Stimulated activated naive CD4-positive, alpha-beta T cell treated with Interleukin-2 at 50 U/mL for 16 hours (primary cell): ENCODE data around the gene HLF.

Experiments used
- DNase-seq: peaks from one replicate; lab custom pipeline; 2025; lab: John Stamatoyannopoulos, UW

Gene HLF

GRCh38 chr17:55290492-55291113, 25.8 kb downstream of the HLF start:
- no peak for DNase-seq

DNA sequence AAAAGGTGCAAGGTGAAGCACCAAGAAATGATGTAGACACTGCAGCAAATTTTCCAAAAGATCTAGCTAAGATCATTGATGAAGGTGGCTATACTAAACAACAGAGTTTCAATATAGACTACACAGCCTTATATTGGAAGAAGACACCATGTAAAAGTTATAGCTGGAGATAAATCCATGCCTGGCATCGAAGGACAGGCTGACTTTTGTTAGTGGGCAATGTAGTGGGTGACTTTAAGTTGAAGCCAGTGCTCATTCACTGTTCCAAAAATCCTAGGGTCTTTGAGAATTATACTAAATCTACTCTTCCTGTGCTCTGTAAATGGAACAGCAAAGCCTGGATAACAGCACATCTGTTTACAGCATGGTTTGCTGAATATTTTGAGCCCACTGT, 26.4 kb downstream of the HLF start:
- no peak for DNase-seq

GRCh38 chr17:55292094-55292493, 27.3 kb downstream of the HLF start:
- DNase-seq, result no peak

DNA sequence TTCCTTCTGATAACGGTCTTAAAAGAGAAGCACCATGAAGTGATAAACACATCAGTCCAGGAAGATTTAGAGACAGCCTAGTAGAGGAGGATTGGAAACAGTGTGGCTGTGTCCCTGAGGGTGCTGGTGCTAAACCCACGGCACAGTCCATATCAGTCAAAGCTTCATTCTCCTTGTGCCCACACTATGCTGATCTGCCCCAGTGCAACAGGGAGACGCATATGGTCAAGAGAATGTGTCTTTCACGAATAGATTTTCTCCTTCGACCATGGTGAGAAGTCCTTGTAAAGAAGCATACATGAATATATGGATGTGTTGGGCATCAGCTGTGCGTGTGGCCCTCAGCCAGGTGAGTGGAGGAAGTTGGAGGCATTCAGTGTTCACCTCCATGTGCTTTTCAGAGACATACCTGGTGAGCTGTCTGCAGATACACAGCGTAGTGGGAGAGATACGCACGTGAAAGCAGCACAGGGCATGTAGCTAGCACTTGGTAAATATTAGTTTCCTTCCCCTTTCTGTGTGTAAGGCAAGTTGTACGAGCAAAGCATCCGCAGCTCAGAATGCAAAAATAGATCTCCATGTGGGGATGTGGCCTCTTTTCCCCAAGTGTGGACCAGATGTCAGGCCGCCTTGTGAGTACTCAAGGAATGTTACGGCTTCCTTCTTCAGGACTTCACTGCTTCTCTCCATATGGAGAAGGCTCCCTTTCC, 29.4 kb downstream of the HLF start:
- no peak for DNase-seq

GRCh38 chr17:55295411-55296170, 30.8 kb downstream of the HLF start:
- peak; percentile 30 for DNase-seq

DNA sequence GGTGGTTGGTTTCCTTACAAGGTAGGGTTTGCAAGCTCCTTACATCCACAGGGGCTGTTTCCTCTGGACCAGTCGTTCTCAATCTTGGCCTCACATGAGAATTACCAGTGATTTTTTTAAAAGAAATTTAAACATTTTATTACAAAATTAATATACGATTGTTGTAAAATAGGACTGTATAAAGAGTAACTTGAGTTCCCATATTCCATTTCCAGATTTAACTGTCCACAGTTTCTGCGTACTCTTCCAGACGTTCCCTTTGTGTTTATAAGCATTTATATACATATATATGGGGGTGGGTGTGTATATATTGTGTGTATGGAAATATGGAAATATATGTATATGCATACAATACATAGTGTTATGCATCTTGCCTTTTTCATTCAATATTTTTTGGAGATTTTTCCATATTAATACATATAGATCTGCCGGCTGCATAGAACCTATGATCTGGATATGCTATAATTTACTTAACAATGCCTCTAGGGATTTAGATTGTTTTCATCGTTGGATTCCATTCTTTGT, 31.5 kb downstream of the HLF start:
- no peak for DNase-seq

- no peak for DNase-seq
Observed at GRCh38 chr17:55296699-55297098, 31.9 kb downstream of the HLF start.

DNA sequence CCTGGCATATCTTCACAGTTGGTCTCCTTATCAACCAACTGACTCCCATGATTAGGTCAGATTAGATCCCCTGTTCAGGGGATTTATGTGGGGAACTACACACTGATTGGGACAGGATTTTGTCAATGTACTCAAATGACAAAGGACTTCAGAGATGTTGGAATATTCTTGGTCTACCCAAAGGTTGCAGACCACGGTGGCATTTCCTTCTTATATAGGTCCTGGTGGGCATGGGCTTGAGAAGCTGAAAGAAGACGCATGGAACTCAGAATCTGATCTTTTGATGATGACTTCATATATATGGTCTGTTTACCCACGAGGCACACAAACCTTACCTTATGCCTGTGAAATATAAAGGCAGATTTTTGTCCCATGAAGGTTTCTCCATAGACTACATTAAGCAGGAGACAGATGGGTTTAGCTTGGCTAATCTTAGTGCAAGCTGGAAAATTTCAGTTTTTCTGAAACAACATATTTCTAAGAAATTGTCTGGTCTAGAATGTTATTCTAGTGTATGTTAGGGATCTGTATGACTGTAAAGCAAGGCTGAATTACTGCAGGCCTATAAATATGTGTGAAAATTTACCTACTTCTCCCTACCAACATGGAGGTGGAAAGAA, 33.5 kb downstream of the HLF start:
- DNase-seq, result no peak

- DNase-seq, result no peak
Observed at GRCh38 chr17:55299162-55299838, 34.5 kb downstream of the HLF start.

- no peak for DNase-seq
Observed at GRCh38 chr17:55299890-55300289, 35.1 kb downstream of the HLF start.

GRCh38 chr17:55300479-55301290, 35.9 kb downstream of the HLF start:
- no peak for DNase-seq

- no peak for DNase-seq
Observed at GRCh38 chr17:55301521-55302406, 37.0 kb downstream of the HLF start.

DNA sequence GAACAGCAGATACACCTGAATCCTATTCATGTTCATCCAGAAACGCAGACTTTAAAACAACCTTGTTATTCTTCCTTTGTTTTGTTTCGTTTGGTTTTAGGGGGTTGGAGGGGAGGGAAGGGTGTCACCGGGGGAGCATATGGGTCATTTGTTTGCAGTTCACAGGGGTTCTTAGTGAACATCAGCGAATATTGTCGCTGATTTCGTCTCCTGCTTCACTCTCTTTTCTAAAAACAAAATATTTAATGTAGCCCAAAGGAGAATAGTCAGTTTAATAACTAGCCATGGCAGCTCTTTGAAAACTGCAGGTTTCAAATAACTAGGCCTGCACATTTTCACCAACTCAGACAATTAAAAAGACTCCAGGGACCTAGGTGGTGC, 37.6 kb downstream of the HLF start:
- no peak for DNase-seq

DNA sequence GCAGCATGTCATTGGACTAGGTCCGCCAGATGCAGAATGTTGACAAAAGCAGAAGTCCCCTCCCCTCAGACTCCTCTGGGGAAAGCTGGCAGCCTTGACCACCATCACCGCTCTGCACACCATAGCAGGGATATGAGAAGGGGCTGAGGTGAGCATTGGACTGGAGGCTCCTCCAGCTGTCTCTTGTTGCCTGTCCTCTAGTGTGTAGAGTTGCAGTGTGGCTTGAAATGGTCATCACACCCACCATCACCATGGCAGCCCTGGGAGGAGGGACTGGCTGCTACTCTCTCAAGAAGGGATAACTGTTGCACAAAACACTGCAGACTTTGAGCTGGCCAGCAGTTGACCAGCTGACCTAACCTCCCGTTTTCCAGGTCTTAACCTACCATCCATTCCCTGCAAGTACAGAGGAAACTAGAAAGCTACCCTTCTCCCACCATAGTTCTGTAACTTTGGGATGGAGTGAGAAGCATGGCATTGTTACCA, 38.3 kb downstream of the HLF start:
- no peak for DNase-seq

DNA sequence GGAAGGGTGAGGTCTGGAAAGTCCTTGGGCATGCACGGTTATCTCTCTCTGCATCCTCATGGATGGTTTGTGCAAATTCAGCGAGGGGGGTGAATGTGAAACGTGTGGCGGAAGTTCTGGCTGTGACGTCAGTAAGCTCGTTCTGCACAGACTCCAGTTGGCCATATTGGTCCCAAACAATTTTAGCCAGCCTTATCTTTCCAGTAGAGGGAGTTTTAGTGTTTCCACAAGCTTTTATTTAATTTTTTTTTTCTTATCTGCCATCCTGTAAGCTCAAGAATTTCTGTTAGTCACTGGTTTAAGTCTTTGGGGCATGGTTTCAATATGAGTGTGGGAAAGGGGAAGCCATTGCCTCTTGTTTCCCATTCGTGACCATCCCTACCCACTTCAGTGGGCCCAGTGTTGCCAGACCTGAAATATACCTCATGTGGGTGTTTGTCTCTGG, 39.0 kb downstream of the HLF start:
- DNase-seq, result no peak

- DNase-seq, result no peak
Observed at GRCh38 chr17:55304171-55304859, 39.6 kb downstream of the HLF start.

- no peak for DNase-seq
Observed at GRCh38 chr17:55305321-55306087, 40.7 kb downstream of the HLF start.

DNA sequence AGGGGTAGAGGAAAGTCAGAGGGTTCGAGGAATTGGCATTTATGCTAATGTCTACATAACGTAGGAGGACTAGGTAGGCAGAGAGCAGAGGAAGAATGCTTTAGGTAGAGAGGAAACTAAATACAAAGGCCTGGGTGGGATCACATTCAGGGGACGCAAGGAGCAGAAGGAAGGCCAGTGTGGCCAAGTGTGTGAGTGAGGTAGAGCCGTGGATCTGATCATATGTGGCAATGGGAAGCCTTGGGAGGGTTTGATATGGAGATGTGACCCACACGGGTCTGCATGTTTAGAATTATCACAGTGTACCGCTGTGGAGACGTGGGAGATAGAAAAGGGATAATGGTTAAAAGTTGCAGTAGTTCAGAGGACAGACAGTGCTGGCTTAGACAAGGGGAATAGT, 43.1 kb downstream of the HLF start:
- no peak for DNase-seq
